GM18870 (cell line): ENCODE results near the gene TTC28.
"Not testable (repeated sequence)": the region's sequence is repeated elsewhere in the genome, so short reads cannot be mapped to it uniquely, and the experiment has no call there.

ENCODE experiments used
- ATAC-seq: cut with Tn5 transposase; IDR thresholded peaks from one replicate; pipeline ENCODE4 v1.9.1; 2021; ENCODE audit warnings: moderate library complexity; ENCODE audit not compliant: unreplicated experiment

TTC28 gene

DNA sequence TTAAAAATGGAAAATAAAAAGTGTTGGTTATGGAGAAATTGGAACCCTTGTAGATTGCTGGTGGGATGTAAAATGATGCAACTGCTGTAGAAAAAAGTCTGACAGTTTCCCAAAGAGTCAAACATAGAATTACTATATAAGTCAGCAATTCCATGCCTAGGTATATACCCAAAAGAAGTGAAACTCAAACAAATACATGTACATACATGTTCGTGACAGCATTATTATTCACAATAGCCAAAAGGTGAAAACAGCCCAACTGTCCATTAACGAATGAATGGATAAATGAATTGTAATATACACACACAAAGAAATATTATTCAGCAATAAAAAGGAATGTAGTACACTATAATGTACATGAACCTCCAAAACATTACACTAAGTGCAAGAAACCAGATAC lies 116.0 kb downstream of the TTC28 start:
- no peak for ATAC-seq

DNA sequence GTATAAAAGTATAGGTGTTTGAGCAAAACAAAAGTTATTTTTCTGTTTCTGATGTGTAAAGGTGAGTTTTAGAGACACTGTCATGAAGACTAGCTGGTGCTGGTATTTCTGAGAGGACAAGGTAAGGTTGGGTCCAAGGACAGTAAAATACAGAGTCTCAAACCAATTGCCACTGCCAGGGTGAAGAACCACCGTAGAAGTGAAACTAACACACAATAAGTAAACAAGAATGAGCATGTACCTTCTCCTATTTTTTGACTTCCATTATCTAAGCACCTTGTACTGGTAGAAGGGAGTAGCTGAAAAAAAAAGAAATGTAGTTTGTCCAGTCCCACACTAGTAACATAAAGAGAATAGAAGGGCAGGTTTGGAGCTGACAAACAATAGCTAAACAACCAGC lies 117.3 kb downstream of the TTC28 start:
- no peak for ATAC-seq

DNA sequence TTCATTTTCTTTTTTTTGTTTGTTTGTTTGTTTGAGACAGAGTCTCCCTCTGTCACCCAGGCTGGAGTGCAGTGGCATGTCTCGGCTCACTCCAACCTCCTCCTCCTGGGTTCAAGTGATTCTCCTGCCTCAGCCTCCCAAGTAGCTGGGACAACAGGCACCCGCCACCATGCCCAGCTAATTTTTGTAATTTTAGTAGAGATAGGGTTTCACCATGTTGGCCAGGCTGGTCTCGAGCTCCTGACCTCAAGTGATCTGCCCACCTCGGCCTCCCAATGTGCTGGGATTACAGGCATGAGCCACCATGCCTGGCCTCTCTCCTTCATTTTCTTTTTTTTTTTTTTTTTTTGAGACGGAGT lies 118.9 kb downstream of the TTC28 start:
- ATAC-seq, result not testable (repeated sequence)

DNA sequence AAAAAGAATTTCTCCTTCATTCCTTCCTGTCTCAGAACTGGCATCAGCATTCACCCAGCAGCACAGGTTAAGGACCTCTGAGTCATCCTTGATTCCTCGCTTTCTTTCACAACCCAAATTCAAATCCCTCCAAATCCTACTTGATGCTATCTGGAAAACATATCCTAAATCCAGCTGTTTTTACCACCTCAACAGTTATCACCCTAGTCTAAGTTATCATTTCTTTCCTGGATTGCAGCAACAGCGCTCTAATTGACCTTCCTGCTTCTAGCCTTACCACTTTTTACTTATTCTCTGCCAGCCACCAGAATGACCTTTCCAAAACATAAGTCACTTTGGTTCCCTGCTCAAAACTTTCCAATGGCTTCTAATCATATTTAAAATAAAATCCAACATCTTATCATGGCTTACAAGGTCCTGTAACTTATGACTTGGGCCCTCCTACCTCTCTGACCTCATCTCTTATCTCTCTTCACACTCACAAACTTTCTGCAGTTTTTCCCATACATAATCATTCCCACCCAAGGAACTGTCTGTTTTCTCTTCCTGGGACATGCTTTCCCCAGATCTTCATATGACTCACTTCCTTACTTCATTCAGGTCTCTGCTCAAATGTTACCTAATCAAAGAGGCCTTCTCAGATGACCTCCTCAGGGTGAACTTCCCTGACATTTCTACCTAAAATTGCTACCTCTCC lies 119.4 kb downstream of the TTC28 start:
- ATAC-seq, result no peak

DNA sequence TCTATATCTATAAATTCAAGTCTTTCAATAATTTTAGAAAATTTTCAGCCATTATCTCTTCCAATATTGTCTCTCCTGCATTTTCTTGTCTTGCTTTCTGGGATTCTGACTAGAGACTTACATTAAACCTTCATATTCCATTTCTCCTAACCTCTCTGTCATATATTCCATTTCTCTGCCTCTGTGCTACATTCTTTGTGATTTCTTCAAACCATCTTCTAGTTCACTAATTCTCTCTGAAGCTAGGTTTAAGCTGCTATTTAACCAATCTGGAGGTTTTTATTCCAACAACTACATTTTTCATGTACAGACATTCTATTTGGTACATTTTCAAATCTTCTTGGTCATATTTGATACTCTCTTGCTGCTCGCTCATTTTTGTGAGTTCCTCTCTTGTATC lies 122.5 kb downstream of the TTC28 start:
- ATAC-seq, result no peak

DNA sequence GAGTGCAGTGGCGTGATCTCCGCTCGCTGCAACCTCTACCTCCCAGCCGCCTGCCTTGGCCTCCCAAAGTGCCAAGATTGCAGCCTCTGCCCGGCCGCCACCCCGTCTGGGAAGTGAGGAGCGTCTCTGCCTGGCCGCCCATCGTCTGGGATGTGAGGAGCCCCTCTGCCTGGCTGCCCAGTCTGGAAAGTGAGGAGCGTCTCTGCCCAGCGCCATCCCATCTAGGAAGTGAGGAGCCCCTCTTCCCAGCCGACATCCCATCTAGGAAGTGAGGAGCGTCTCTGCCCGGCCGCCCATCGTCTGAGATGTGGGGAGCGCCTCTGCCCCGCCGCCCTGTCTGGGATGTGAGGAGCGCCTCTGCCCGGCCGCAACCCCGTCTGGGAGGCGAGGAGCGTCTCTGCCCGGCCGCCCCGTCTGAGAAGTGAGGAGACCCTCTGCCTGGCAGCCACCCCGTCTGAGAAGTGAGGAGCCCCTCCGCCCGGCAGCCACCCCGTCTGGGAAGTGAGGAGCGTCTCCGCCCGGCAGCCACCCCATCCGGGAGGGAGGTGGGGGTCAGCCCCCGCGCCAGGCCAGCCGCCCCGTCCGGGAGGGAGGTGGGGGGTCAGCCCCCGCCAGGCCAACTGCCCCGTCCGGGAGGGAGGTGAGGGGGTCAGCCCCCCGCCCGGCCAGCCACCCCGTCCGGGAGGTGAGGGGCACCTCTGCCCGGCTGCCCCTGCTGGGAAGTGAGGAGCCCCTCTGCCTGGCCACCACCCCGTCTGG lies 126.4 kb downstream of the TTC28 start:
- ATAC-seq, result not testable (repeated sequence)

DNA sequence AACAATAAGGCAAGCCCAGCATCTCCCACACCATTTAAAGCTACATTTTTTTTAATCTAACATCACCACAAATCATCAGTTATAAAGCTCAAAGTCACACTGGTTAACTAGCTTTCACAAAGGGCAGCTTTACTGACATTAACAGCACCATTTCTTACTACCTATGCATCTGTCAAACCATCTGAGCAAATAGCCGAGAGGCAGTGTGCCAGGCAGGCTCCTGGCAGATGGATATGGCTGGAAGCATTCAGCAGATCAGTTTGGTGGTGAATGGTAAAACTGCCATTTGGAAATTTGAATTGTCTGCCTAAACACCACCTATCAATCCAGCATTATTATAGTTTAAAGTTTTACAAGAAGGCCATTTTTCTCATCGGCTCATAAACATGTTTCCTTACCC lies 131.2 kb downstream of the TTC28 start:
- no peak for ATAC-seq

DNA sequence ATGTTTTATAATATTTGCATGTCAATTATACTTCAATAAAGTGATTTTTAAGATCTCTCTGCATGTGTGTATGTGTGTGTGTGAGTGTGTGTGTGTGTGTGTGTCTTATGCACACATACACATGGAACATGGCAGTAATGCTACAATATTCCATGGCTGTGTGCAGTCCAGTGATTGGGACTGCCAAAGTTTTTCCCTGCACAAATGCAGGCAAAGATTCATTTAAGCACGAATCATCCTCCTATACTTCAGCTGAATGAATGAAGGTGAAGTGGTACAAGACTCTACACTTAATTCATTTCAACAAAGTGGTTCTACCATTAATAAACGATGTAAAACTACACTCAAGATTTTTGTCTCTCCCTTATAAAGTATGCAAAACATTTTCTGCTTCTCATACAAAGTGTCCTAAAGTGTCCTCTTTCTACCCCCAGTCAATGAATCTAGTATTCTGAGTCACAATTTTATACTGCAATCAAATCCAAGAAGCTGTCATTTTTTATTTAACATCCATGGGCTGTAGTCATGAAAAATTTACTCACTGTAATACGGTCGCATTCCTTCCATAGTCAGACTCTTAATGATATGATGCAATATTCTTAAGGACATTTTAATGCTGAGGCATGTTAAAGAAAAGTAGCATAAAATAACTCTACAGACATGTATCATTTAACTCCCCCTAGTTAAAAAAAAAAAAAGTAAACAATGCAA lies 132.4 kb downstream of the TTC28 start:
- no peak for ATAC-seq

DNA sequence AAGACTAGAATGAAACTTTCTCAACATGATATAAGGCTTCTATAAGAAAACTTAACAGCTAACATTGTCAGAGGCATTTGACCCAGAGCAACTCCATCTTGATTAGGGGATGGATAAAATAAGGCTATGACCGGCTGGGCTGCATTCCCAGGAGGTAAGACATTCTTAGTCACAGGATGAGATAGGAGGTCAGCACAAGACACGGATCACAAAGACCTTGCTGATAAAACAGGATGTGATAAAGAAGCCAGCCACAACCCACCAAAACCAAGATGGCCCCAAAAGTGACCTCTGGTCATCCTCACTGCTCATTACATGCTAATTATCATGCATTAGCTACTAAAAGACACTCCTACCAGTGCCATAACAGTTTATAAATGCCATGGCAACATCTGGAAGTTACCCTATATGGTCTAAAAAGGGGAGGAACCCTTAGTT lies 135.2 kb downstream of the TTC28 start:
- no peak for ATAC-seq

DNA sequence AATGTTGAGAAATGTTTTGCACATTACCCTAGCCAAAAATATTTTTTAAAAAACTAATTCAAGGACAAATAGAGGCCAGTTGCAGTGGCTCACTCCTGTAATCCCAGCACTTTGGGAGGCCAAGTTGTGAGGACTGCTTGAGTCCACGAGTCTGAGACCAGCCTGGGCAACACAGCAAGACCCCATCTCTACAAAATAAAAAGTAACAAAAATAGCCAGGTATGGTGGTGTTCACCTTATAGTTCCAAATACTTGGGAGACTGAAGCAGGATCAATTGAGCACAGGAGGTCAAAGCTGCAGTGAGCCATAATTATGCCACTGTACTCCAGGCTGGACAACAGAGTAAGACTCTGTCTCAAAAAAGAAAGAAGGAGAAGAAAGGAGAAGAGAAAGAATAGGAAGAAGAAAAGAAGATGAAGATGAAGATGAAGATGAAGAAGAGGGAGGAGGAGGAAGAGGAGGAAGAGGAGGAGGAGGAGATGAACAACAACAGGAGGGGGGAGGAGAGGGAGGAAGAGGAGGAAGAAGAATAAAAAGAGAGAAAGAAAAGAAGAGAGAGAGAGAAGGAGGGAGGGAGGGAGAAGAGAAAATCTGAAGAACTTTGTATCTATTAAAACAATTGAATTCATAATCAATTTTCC lies 136.5 kb downstream of the TTC28 start:
- ATAC-seq, result no peak

DNA sequence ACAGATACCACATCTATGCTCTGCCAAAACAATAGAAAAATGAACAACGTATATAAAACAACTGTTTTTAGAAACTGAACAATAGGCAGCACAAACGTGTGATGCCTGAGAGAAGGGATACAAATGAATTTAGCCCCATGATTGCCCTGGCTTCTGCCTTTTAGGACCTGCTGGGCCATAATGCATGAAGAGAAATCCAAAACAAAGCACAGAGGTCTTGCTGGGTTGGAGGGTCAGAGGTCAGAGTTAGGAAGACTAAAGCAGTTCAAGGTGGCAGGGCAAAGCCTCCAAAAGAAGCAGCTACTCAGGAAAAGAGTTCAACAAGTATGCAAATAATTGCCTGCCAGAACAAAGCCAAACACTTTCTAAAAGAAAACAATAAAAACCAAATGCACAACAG lies 138.5 kb downstream of the TTC28 start:
- no peak for ATAC-seq

DNA sequence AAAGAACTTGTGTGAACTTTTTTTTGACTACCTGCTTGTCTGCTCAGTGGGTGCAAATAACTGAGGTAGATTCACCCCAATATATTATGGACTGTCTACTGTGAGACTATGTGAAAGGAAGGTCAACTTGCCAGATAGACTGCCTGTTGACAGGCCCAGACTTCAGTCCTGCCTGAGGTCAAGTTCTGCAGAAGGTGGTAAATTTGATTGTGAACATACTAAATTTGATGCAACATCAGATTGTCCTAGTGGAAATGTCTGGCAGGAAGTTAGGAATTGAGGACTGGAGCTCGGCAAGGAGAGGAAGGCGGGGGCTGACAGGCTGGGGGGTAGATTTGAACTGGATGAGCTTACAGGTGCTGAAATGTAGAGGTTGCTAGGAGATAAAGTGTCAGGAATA lies 140.7 kb downstream of the TTC28 start:
- ATAC-seq, result no peak

DNA sequence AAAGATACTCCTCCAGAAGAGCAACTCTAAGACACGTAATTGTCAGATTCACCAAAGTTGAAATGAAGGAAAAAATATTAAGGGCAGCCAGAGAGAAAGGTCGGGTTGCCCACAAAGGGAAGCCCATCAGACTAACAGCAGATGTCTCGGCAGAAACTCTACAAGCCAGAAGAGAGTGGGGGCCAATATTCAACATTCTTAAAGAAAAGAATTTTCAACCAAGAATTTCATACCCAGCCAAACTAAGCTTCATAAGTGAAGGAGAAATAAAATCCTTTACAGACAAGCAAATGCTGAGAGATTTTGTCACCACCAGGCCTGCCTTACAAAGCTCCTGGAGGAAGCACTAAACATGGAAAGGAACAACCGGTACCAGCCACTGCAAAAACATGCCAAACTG lies 149.1 kb downstream of the TTC28 start:
- not testable (repeated sequence) for ATAC-seq

DNA sequence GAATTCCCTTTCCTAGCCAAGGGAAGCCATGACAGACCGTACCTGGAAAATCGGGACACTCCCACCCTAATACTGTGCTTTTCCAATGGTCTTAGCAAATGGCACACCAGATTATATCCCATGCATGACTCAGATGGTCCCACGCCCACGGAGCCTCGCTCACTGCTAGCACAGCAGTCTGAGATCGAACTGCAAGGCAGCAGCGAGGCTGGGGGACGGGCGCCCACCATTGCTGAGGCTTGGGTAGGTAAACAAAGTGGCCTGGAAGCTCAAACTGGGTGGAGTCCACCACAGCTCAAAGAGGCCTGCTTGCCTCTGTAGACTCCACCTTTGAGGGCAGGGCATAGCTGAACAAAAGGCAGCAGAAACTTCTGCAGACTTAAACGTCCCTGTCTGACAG lies 150.5 kb downstream of the TTC28 start:
- not testable (repeated sequence) for ATAC-seq

DNA sequence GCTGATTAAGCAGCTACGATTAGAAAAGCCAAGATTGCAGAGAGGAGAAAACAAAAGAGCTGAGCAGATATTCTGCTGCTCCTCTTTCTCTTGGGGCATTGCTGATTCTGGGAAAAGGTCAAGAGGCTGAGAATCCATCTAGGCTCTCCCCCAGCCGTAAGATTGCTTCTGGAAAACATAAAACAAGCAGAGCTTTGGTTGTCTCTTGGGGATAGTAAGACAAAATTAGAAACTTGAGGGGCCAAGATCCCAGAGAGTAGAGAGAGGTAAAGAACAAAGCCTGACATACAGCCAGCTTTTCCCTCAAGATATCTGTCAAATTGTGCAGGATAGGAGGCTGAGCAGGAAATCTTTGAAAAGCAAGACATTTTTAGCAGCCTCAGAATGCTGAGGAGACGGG lies 158.2 kb downstream of the TTC28 start:
- no peak for ATAC-seq

DNA sequence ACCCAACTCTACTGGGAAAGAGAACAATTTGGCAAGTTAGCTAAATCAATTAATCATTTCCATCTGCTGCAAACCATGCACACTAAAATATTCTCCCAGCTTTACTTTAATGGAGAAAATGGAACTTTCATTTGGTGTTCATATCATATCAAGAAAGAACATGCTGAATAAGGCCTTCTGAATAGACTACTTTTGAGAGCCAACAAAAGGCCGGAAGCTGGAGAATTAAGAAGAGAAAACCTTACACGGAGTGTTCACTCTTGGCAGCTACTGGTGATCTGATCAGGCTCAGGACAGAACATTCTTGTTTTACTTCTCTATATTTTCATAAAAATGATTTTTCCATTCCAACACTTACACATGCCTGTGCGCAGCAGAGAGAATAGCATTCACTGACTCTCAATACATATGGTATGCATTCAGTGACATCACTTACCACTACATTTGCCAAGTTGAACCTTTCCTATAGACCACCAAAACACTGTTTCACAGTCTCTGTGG lies 165.3 kb downstream of the TTC28 start:
- no peak for ATAC-seq

DNA sequence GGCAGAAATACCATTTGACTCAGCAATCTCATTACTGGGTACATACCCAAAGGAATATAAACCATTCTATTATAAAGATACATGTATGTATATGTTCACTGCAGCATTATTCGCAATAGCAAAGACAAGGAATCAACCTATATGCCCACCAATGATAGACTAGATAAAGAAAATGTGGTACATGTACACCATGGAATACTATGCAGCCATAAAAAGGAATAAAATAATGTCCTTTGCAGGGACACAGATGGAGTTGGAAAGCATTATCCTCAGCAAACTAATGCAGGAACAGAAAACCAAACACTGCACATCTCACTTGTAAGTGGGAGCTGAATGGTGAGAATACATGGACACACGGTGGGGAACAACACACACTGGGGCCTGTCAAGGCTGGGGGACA lies 167.3 kb downstream of the TTC28 start:
- not testable (repeated sequence) for ATAC-seq

DNA sequence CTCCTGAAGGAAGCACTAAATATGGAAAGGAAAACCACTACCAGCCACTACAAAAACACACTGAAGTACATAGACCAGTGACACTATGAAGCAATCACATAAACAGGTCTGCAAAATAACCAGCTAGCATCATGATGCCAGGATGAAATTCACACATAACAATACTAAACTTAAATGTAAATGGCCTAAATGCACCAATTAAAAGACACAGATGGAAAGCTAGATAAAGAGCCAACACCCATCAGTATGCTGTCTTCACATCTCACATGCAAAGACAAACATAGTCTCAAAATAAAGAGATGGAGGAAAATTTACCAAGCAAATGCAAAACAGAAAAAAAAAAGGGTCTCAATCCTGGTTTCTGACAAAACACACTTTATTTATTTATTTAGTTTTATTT lies 171.7 kb downstream of the TTC28 start:
- no peak for ATAC-seq

DNA sequence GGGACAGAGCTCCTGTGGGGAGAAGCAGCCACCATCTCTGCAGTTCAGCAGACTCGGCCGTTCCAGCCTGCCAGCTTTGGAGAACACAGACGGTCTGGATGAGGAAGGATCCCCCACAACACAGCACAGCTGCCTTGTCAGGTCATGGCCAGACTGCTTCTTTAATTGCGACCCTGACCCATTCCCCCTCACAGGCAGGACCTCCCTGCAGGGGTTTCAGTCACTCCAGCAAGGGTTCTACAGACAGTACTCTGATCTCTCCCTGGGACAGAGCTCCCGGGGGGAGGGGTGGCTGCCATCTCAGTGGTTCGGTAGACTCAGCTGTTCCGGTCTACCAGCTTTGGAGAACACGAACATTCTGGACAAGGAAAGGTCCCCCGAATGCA lies 173.5 kb downstream of the TTC28 start:
- ATAC-seq, result no peak

DNA sequence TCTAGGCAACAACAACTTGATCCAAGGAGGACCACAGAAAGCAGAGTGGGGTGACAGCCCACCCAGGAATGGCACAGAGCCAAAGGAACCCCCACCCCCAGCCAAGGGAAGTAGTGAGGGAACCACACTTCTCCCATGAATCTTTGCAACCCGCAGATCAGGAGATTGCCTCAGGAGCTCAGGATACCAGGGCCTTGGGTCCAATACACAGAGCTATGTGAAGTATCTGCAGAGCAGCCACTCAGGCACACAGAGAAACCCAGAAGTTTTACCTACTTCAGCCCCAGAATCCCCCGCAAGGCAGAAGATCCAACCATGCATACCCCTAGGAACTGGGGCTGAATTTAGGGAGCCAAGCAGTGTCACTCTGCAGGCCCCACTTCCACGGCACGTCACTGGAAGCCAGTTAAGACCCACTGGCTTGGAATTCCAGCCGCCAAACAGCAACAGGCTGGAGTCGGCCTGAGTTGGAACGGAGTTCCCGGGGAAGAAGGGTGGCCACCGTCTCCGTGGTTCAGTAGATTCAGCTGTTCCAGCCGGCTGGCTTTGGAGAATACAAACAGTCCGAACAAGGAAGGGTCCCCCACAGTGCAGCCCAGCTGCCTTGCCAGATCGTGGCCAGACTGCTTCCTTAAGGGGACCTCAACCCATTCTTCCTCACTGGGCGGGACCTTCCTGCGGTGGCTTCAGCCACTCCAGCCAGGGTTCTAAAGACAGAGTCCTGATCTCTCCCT lies 174.1 kb downstream of the TTC28 start:
- ATAC-seq, result no peak

DNA sequence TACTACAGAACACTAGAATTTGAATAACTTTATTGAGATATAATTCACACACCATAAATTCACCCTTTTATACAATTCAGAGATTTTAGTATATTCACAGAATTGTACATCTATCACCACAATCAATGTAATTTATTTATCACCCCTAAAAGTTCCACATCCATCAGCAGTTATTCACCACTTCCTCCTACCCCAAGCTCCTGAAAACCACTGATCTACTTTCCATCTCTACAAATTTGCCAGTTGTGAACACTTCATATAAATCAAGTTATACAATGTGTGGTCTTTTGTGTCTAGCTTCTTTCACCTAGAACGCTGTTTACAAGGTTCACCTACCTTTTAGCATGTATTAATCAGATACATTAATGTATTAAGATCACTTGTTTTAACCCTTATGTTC lies 179.6 kb downstream of the TTC28 start:
- ATAC-seq, result no peak
